Melanocyte of skin (primary cell): ENCODE results near the gene TNFRSF14. TPM values are rescaled to one million over a fixed set of nuclear protein-coding genes. Genes with fewer than 3 reads are reported as not detected.

Source experiments
- total RNA-seq, 2 donors: library from RNA; depleted of rRNA; stranded (reverse); fragments of >200 nt; gene quantifications; 2 replicates each; pipeline ENCODE4 v1.2.3, GENCODE V29; 2012

TNFRSF14 gene
- 100 to 1,000 TPM; 243 to 244 TPM for total RNA-seq

DNA sequence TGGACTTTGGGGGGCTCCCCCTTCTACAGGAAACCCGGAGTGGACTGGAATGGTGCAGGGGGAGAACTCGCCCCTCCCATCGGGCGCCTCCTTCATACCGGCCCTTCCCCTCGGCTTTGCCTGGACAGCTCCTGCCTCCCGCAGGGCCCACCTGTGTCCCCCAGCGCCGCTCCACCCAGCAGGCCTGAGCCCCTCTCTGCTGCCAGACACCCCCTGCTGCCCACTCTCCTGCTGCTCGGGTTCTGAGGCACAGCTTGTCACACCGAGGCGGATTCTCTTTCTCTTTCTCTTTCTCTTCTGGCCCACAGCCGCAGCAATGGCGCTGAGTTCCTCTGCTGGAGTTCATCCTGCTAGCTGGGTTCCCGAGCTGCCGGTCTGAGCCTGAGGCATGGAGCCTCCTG is at the start of gene TNFRSF14:
TNFRSF14 (plus strand) TSS at position 95 of the 401 bp plus-strand sequence; CDS start at position 389, 294 bp downstream.

DNA sequence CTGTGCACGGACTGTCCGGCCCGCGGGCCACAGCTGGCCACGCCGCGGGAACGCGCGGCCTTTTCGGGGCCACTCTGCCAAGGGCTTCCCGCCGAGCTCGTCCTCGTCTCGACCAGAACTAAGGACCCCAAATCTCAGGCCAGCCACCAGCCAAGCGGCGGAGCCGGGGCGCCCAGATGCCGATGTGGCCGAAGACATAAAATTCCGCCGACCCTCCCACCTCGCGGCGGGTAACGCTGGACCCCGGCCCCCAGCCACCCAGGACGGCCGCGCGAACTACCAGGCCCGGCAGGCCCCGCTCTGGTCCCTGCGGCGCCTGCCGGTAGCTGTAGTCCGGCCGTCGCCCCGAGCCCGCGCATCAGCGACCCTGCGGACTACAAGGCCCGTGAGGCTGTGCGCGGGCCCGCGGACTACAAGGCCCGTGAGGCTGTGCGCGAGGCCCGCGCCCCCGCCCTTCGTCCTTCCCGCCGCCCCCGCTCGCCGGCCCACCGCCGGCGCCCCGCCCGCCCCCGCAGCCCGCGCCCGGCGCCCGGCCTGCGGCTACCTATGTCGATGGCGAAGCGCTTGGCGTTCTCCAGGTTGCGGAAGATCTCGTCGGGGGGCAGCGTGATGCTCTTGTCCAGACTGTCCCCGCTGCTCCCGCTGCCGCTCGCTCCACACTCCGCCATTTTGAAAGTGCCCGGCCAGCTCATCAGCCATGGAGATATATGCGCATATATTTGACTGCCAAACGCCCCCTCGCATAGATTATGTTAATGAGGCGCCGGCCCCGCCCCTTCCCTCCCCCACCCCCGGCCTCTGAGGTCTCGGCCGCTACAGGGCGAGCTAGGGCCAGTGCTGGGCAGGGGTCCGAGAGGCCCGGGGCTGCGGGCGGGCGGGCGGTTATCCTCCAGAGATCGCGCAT is 30.0 kb upstream of the TNFRSF14 start, which contains the start of gene PANK4:
PANK4 (minus strand) TSS at position 677 of the 904 bp plus-strand sequence; CDS start at position 668, 9 bp downstream.

DNA sequence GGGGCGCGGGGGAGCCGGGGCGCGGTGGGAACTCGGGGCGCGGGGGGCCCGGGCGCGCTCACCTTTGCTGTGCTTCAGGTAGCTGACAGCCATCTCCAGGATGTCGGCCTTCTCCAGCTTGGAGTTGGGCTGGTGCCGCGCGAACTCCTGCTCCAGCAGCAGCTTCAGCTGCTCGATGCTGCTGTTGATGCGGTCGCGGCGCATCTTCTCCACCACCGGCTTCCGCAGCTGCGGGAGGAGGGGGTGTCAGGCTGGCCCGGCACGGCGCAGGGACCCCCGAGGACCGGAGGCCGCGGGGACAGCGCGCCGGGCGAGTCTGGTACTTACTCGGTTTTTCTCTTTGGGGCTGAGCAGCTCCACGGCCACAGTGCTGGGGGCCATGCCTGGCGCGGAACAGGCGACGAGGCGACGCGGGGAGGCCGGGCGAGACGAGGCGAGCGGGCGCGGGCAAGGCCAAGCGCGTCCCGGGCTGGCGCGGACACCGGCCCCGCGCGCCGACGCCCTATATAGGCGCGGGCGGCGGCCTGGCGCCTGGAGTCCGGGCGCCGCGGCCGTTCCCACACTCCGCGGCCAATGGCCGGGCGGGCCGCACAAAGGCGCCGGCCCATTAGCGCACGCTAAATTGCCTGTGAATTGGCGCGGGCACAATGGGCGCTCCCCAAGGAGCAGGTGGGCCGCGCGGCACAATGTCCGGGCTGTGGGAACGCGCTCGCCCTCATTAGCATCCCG is 26.2 kb upstream of the TNFRSF14 start, which contains the start of gene HES5:
HES5 (minus strand) TSS at position 480 of the 729 bp plus-strand sequence; CDS start at position 381, 99 bp downstream.

DNA sequence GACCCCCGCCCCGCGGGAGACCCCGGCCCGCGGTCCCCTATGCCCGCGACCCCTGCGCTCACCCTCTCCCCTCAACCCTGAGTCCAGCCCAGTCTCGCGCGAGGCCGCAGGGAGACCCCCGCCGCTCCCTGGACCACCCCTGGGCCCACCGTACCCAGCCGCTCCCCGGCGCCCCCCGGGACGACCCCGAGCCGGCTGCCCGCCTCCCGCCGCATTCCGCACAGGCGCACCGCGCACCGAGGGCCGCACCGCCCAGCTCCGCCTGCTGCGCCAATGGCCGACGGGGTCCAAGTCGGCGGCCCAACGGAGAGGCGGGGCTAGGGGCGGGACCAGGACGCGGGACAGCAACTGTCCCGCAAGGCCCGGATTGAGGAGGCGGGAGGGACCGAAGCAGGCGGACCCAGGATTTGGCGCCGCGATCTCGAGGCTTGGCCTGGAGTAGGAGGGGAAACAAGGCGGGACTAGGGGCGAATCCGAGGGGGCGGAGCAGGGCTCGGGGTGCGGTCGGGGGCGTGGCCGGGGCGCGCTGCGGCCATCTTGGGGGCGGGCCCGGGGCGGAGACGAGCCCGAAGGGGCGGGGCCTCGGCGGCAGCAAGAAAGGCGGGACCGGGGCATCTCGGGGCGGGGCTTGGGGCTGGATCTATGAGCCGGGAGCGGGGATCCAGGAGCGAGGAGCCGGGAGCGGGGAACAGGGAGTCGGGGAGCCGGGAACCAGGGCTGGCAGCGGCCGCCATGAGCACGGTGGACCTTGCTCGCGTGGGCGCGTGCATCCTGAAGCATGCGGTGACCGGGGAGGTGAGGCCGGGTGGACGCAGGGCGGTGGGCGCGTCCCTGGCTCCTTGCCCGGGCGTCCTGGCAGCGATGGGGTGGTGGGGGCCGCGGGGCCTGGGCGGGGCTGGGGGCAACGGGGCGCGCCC is 30.2 kb downstream of the TNFRSF14 start, which contains the start of gene PRXL2B:
PRXL2B (plus strand) TSS at position 624 of the 917 bp plus-strand sequence; CDS start at position 733, 109 bp downstream.

Other genes starting within 250 kb of the TNFRSF14 start
- gene MORN1, start 164.8 kb upstream of the TNFRSF14 start, total RNA-seq, result 10 to 100 TPM in 1 of 2 donors, 1 to 10 TPM in 1; 7.2 to 10.3 TPM
- 10 to 100 TPM; 51.3 to 70.9 TPM for gene RER1, start 164.5 kb upstream of the TNFRSF14 start, total RNA-seq
- 10 to 100 TPM; 32.3 to 38.0 TPM for gene PEX10, start 143.8 kb upstream of the TNFRSF14 start, total RNA-seq
- gene PLCH2, start 80.1 kb upstream of the TNFRSF14 start, total RNA-seq, result not detected
- 10 to 100 TPM; 31.0 to 32.0 TPM for gene PANK4, start 29.8 kb upstream of the TNFRSF14 start, total RNA-seq
- under 1 TPM in 1 of 2 donors, not detected in 1; 0.67 TPM for gene HES5, start 26.1 kb upstream of the TNFRSF14 start, total RNA-seq
- 10 to 100 TPM; 23.4 to 34.3 TPM for gene PRXL2B, start 30.4 kb downstream of the TNFRSF14 start, total RNA-seq
- not detected for gene MMEL1, start 76.6 kb downstream of the TNFRSF14 start, total RNA-seq
- gene TTC34, start 245.3 kb downstream of the TNFRSF14 start, total RNA-seq, result under 1 TPM; under 0.01 to 0.34 TPM